HG03108 (cell line): ENCODE measurements around the gene DGKH.

Experiments used
- ATAC-seq: cut with Tn5 transposase; IDR thresholded peaks from one replicate; pipeline ENCODE4 v1.9.1; 2021; ENCODE audit warnings: moderate library complexity; ENCODE audit not compliant: unreplicated experiment

The DGKH gene

GRCh38 chr13:42039946-42040729, 8.3 kb upstream of the DGKH start:
- ATAC-seq: peak; percentile 66

DNA sequence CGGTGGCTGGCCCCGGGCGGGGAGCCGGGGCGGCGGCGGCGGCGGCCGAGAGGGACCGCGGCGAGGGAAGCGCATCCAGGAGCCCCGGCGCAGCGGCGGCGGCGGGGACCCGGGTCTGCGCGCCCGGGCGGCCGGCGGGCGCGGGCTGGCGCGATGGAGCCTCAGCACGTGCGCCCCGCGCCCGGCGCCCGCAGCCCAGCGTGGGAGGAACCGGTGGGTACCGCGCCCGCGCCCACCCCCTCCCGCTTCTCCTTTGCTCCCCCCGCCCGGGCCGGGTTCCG, 7.8 kb upstream of the DGKH start:
- ATAC-seq: no peak

DNA sequence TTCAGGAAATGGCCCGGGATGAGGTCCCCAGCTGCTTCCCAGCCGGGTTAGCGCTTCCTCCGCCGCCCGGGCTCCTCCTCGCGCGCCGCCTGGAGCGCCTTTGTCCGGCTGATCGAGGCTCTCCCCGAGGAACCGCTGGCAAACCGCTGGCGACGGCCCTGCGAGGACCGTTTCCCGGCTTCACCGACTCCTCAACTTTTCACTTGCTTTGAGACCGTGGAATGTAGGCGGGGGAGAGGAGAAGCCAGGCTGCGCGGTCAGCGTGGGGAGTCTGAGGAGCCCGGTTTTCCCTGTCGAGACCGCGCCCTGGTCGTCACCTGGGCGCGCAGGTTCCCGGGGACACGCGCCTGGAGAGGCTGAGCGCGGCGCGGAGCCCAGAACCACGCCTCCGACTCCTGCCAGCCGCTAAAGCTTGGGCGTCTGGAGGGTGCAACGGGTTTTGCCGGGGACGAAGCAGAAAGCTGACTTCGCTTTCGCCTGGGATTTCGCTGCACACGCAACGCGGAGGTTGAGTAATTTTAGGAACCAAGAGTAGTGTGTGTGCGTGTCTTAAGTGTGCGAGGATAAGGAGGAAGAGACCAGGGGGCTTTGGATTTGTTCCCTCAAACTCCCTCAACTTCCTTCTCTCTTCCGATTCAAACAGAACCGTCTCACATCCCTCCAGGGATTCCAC, 7.3 kb upstream of the DGKH start:
- peak; percentile 18 for ATAC-seq

GRCh38 chr13:42041684-42042035, 6.8 kb upstream of the DGKH start:
- peak; percentile 25 for ATAC-seq

GRCh38 chr13:42043676-42044075, 4.8 kb upstream of the DGKH start:
- ATAC-seq: no peak

- ATAC-seq: no peak
Observed at GRCh38 chr13:42046448-42046847, 2.0 kb upstream of the DGKH start.

DNA sequence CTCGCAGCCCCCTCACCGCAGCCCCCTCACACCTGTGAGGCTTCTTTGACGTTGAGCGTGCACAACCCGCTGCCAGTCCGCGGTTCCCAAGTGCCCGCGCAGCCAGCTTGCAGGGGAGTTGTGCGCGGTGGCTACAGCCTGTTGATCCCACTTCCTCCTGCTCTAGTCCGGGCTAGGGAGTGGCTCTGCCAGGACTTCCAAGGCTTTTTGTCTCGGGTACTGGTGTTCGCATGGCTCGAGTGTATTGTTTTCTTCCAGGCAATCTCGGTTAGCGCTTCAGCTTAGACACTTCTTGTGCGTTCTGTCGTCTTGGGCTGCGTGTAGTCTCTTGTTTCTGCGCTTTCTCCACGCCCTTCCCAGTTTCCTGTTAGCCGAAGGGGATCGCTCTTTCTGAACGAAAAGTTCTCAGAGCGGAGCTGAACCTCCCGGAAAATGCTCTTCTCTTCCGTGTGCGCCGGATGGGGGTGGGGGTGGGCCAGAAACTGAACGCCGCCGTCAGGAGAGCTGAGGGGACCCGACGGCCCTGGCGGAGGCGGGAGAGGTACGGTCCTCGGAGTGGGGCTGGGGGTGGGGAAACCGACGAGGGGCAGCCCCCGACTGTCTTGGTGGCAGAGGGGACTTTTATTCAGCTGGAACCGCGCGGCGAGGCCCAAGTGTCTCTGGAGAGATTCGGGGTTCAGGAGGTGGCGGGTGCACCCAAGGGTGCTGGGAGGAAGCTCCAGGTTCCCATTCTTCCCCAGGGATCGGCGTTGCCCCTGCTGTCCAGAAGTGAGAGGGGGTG, 697 bp upstream of the DGKH start:
- peak; percentile 16 for ATAC-seq

DNA sequence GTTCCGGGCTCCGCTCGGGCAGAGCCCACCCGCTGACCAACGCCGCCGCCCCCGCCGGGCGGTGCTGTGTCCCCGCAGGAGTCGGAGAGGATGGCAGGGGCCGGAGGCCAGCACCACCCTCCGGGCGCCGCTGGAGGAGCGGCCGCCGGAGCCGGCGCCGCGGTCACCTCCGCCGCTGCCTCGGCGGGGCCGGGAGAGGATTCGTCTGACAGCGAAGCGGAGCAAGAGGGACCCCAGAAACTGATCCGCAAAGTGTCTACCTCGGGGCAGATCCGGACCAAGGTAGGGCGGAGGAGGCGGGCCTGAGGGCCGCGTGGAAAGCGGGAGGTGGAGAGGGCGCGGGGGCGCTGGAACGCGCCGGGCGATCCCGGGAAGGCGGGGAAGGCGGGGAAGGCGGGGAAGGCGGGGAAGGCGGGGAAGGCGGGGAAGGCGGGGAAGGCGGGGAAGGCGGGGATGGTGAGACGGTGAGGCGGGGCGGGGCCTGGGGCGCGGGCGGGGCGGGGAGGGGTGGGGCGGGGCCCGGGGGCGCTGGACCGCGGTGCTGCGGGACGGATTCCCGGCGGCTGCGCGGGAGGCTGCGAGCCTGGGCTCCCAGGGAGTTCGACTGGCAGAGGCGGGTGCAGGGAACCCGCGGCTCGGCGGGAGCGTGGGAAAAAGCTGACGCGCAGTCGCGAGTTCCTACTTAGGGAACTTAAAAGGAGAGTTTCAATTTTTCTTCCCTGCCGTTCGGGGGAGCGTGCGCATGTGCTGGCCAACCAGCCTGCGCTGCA, 421 bp downstream of the DGKH start:
- ATAC-seq: peak; percentile 44

DNA sequence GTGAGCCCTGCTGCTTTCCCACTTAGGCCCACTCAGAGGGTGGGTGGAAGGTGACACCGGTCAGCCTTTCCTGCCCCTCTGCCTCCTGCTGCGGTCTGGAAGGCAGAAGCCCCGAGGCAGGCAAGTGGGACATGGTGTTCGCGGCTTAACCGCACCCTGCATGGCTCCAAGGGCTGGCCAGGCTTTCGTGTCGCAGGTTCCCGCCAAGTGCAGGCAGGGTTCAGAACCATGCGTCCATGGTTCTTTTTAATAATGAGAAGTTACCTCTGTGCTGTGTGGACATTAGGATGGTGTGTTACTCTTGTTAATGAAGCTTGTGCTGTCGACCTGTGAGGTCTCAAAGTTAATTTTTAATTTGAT, 986 bp downstream of the DGKH start:
- no peak for ATAC-seq

DNA sequence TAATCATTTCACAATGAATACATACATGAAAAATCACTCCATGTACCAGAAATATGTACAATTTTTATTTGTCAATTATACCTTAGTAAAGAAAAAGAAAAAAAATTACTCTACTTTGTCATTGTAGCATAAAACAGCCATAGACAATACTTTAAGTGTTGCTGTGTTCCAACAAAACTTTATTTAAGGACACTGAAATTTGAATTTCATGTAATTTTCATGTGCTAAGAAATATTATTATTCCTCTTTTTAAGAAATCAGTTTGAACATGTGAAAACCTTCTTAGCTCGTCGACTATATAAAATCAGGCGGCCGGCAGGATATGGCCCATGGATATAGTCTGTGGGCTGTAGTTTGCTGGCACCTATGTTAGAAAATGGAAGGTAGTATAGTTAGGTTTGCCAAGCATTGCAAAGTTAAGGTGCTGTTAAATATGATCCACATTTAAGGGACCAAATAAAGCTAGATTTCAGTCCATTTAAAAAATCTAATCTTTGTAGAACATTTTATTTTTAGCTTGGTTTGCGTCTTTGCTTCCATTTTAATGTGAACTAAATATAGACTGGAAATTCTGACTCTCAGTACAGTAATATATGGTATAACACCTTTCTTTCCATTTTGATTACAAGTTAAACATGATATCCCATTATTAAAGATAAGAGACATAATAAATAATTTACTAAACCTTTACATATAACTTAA, 6.5 kb downstream of the DGKH start:
- no peak for ATAC-seq

GRCh38 chr13:42055500-42056085, 7.1 kb downstream of the DGKH start:
- no peak for ATAC-seq

GRCh38 chr13:42056146-42056545, 7.7 kb downstream of the DGKH start:
- ATAC-seq: no peak

DNA sequence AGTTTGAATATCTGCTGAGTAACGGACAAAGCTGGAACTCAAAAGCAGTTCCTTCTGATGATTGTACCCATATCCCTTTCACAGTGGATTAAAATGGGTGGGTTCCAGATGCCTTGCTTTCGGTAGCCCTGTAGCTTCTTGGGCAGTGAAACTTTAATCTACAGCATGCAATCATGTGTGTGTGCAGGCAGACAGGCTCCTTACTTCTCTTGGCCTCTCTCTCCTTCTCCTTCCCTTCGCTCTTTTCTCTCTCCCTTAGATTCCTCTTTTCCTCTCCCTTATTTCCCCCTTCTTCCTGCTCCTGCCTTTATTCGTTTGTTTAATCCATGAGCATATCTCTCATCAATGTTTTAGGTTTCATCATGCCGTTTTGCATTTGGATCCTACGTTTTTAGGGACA, 8.1 kb downstream of the DGKH start:
- no peak for ATAC-seq

DNA sequence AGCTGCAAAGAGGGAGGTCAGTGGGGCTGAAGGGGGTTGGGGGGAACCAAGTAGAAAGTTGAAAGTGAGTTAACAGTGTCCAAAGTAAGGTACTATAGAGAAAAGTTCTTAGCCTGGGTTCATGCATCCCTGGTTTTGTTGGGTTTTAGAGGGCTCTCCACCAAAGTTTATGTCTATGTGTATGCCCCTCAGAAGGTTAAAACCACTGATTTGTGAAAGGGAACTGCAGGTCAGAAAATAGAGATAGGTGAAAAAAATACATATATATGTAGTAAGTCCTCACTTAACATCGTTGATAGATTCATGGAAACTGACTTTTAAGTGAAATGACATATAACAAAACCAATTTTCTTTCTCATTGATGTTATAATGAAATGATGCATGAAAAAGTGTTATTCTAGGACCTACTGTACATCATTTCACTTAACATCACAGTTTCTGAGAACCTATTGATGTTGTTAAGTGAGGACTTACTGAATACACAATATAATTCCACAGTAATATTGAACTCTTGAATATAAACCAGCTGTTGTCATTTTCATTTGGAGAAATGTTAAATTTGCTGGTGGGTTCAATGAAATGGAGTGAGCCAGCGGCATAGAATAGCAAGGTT, 9.6 kb downstream of the DGKH start:
- no peak for ATAC-seq

DNA sequence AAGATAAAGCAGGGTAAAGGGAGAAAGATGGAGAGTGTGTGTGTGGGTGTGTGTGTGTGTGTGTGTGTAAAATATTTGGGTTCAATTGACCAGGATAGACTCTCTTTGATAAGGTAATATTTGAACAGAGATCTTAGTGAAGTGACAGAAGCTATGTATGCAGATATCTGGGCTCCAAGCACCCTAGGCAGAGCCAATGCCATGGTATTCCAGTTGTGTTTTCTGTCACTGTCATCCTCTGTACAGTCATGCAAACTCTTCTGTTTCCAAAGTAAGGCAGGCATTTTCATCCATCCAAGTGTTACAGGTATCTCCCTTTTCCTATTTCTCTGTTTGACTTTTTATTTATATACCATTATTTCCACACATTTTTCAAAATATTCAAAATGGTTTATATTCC, 13.5 kb downstream of the DGKH start:
- ATAC-seq: no peak

DNA sequence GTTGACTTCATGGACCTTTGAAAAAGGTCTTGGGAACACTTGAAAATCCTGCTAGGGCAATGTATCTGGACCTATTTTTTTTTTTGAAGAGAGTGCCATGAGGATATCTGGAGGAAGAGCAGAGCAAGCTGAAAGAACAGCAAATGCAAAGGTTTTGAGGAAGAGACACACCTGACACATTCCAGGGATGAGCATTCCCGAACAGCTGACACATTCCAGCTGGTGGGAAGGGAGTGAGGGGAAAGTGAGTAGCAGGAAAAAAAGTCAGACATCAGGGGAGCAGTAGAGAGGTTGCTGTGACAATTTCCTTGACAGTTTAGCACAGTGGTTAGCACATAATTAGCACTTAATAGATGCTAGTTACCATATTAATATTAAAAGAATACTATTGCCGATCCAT, 14.7 kb downstream of the DGKH start:
- no peak for ATAC-seq

GRCh38 chr13:42064259-42064658, 15.8 kb downstream of the DGKH start:
- ATAC-seq: no peak

- ATAC-seq: no peak
Observed at GRCh38 chr13:42064966-42065365, 16.5 kb downstream of the DGKH start.

- ATAC-seq: no peak
Observed at GRCh38 chr13:42065414-42065813, 17.0 kb downstream of the DGKH start.

DNA sequence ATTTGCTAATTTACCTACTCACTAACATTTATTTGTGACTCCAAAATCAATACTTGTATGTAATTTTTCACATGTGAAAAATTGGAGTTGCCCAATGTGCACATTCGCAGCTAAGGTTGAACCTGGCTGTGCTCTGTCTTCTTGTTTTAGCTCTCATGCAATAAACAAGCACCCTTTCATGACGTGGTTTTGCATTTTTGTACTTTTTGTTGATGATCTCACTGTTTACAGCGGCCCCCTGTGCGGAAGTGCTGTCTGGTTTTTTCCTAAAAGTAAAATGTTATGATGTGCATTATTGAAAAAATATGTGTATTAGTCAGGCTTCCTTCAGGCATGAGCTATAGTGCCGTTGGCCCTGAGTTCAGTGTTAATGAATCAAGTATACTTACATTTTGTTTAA, 18.1 kb downstream of the DGKH start:
- no peak for ATAC-seq
